GM21515 (cell line): ENCODE results near the gene MAPK8IP3.

Experiments
- ATAC-seq: cut with Tn5 transposase; IDR thresholded peaks from one replicate; pipeline ENCODE4 v1.9.1; 2021; ENCODE audit not compliant: unreplicated experiment

Gene MAPK8IP3

DNA sequence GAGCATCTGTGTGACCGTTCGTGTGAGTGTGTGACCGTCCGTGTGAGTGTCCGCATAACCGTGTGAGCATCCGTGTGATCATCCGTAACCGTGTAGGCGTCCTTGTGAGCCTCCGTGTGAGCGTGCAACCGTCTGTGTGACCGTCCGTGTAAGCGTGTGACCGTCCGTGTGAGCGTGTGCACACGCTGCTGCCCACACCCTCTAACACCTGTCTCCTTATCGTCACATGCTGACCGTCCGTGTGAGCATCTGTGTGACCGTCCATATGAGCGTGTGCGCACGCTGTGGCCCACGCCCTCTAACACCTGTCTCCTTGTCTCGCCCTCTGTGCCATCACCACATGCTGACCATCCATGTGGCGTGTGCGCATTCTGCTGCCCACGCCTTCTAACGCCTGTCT lies 34.2 kb downstream of the MAPK8IP3 start:
- no peak for ATAC-seq

- ATAC-seq = no peak
Measured at GRCh38 chr16:1740781-1741490, 34.9 kb downstream of the MAPK8IP3 start.

DNA sequence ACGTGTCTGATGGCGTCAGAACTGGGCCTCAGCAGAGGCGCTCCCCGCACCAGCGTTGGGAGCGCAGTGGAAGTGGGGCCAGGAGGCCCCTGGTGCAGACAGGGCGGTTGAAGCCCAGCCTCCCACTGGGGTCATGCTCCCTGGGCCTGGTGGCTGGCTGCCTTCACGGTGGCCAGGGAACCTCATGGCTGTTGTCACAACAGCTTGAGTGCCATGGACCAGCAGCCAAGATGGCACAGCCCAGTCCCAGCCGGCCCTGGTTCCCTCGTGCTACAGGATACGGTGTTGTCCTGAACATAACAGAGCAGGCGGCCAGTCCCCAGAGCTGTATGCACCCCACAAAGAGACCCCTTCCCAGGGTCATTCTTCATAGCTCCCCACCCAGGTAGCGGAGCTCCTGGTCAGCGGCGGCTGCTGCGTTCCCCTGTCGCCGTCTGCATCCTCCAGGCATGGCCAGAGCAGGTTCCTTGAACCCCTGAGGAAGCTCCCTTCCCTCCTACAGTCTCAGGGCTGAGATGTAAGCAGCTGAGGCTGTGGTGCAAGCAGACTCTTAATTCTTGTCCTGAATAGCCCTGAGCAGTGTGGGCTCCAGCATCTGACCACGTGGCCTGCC lies 35.7 kb downstream of the MAPK8IP3 start:
- ATAC-seq = no peak

GRCh38 chr16:1743376-1744337 lies 37.7 kb downstream of the MAPK8IP3 start:
- ATAC-seq = no peak

DNA sequence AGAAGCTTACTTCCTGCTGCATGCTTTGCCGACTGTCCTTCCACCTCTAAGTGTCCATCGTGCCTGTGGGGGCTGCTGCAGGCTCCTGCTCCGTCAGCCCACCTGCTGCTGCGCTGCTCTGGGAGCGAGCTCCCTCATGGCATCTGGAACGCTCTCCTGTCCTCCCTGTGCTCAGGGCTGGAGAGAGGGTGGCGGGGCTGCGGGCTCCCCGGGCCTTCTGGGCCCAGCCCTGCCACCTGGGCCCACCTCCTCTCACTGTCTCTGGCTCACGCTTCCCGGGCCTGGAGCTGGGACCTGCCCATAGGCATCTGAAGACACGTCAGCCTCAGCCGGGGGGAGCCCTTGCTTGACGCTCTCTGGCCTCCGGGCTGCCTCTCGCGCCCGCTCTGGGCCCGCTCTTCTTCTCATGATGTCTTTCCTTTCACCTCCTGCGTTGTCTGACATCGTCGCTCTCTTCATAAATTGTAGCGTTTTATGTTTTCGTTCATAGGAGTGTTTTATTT lies 38.4 kb downstream of the MAPK8IP3 start:
- ATAC-seq = no peak

DNA sequence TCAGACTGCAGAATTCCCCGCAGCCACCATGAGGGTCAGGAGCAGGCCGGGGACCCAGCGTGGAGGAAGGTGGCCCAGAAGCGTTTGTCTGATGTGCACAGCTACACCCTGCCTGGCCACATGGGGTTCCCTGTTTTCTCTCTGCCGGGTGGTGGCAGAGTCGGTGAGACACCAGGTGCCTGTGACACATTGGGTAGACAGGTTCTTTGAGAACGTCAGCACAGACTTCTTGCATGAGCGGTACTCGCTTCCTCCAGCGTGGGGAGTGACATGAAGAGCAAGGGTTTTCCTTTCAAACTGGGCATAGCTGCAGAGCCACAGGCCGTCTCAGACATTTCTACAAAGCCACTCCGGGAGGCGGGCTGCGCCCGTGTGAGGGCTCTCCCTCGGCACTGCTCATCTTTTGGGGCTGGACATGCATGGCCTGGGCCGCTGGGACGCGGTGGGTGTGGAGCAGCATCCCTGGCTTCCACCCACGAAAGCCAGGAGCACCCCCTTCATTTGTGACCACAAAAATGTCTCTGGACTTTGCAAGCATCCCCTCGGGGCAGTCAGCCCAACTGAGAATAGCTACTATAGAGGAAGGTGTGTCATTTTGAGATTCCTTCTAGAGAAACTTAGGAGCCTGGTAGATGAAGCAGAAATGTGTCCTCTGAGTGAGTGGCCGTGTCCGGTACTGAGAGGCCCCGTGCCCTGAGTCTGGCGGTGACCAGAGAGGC lies 39.3 kb downstream of the MAPK8IP3 start:
- no peak for ATAC-seq

DNA sequence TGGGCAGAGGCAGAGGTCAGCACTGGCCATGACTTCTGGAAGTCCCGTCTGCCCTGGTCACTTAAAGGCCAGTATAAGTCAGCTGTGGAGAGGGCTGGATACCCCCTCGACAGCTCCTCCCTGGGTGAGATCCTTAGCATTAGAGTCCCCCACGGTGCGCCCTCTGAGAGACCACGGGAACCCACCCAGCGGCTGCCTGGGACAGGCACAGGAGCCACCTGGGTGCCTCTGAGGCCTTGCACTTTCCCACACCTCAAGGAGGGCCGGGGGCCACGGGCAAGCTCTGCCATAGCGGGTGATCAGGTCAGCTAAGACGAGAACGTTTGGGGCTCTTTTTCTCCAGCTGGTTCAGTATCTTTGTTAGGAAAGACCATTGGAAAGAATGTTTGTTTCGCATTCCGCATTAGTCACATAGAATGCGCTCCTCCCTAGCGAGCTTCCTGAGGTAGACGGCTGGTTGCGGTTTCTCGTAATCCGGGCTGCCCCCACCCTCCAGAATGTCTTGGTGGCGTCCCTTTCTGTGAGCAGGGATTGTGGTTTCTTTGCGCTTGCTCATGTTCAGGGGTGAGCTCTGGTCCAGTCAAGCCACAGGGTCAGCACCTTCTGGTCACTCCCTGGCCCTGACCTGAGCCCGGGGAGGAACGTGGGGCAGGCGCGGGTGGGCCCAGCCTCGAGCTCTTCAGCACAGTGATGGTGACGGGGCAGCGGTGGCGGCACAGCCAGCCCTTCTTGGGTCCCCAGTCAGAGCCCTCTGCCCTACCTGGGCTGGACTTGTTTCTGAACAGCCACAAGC lies 40.1 kb downstream of the MAPK8IP3 start:
- ATAC-seq = no peak

- no peak for ATAC-seq
Measured at GRCh38 chr16:1746693-1747195, 40.7 kb downstream of the MAPK8IP3 start.

DNA sequence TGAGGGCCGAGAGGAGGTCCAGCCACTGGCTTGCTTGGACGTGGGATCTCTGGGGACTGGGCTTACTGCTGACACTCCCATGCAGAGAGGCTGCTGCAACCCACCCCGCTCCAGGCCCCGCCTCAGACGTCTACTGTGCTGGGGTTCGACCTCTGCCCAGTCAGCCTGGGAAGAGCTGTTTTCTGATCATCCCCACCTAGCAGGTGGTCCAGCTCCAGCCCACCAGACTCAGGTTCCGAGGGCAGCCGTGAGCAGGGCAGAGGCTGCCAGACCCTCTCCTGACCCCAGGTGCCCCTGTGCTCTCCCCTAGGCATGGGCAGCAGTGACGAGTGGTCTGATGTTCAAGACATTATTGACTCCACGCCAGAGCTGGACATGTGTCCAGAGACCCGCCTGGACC lies 41.9 kb downstream of the MAPK8IP3 start:
- no peak for ATAC-seq

- no peak for ATAC-seq
Measured at GRCh38 chr16:1749152-1750117, 43.4 kb downstream of the MAPK8IP3 start.

- no peak for ATAC-seq
Measured at GRCh38 chr16:1751946-1752345, 46.0 kb downstream of the MAPK8IP3 start.

DNA sequence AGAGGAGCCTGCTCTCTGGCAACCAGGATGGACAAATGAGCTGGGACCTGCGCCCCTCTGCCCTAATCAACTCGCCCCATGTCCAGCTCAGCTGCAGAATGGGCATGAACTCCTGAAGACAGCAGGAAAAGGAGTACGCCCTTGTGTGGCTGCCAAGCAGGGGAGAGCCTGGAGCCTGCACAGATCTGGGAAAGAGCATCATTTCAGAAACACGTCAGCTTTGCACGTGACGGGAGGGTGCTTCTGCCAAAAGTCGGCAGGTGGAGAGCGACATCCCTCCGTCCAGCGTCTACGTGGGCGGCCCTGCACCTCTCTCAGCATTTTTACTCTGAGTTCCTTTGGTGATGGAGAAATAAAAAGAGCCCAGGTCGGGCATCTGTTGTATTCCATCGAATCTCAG lies 46.9 kb downstream of the MAPK8IP3 start:
- no peak for ATAC-seq

DNA sequence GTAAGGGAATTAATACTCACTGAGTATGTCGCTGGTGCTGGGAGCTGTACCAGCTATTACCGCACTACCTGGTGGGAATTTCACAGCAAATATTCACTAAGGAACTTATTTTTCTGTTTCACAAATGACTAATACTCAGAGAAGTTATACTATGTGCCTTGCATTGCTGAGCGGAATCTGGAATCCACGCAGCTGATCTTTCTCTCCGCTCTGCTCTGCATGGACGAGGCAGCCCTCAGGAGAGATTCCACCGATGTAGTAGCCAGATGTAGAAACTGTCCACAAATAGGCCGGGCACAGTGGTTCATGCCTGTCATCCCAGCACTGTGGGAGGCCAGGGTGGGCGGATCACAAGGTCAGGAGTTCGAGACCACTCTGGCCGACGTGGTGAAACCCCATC lies 48.2 kb downstream of the MAPK8IP3 start:
- ATAC-seq = no peak

DNA sequence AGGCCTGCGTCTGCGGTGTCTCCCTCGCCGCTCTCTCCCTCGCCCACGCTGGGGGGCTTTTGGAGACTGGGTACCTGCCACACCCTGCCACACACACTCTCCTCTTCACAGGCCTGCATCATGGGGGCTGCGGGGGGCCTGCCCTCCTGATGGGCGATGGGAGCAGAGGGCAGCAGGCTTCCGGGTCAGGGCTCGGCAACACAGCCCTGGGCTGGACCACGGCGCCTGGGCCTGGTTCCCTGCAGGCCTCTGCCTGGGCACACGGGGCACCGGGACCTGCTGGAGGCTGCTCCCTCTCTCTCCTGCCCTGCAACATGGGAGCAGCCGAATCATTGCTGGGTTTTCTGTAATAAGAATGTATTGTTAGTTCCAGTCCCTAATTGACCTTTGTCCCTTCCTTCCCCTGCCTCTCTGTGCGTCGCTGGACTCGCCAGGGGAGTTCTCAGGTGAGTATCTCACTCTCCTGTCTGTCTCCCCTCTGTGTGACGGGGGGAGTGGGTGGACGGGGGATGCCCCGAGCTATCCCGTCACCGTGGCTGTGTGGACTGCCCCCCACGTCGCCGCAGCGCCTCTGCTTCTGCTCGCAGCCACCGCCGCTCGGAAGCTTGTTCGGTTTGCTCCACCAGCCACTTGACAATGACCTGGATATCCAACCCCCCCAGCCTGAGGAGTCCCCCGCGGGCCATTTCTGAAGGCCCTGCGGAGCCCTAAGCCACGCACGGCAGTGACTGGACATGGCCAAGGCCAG lies 51.9 kb downstream of the MAPK8IP3 start:
- ATAC-seq = no peak

DNA sequence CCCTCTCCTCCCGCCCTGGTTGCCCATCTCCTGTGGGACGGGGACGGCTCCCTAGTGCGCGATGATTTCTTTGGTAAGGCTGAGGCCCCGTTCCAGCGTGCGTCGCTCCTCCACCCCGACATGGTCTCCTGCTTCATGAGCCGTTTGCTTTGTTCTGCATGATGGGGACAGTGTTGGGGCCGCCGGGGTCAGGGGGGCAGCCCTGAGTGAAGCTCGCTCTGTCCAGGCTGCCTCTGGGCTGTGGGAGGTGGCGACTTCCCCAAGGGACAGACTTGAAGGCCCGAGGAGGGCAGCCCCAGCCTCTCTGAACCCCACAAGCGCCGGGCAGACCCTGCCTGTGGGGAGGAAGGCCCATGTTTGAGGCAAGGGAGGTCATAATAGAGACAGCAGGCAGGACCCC lies 52.9 kb downstream of the MAPK8IP3 start:
- no peak for ATAC-seq

GRCh38 chr16:1759511-1759910 lies 53.5 kb downstream of the MAPK8IP3 start:
- ATAC-seq = no peak

DNA sequence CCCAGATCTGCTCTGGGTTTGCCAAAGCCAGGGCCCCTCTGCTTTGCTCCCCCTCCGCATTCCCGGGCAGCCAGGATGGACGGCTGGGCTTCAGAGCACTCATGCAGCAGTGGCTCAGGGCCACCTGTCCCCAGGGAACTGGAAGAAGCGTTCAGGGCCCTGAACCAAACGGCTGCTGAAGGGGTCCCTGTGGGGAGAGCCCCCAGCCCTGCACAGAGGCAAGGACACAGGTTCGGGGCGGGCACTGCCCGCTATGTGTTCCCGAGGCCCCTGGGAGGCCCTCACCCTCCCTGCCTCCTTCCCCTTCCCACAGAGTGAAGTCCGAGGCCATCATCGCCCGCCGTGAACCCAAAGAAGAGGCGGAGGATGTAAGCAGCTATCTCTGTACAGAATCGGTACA lies 54.9 kb downstream of the MAPK8IP3 start:
- no peak for ATAC-seq

DNA sequence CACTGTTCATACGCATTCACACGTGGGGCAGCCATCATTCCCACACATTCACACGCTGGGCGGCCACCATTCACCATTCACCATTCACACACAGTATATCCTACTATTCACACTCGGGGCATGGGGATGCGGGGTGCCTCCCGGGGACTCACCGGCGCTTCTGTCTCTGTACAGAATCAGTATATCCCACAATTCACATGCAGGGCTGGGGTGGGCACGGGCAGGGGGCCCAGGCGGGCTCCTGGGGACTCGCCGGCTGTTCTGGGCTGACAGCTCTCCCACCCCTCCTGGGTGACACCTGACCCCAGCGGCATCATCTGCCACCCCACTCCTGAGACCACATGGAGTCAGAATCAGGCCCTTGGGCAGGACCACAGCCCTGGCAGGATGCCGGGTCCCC lies 55.8 kb downstream of the MAPK8IP3 start:
- no peak for ATAC-seq
